Fibroblast of the aortic adventitia (primary cell): ENCODE data around the gene ITIH6. TPM values are rescaled to one million over a fixed set of nuclear protein-coding genes. Genes with fewer than 3 reads are reported as not detected.
"Not testable (repeated sequence)": the region's sequence is repeated elsewhere in the genome, so short reads cannot be mapped to it uniquely, and the experiment has no call there.

Source experiments
- DNase-seq: peaks from one replicate; pipeline ENCODE4 v3.0.0-alpha.2; 2010; ENCODE audit warnings: low read depth
- H3K4me3 ChIP-seq: 2 replicates; pipeline ENCODE4 v1.5.1; 2011; ENCODE audit warnings: low read depth, mild to moderate bottlenecking, control low read depth, low read length, moderate library complexity
- total RNA-seq: library from RNA; depleted of rRNA; stranded (reverse); fragments of >200 nt; gene quantifications from 2 replicates; pipeline ENCODE4 v1.2.3, GENCODE V29; 2012; ENCODE audit warnings: low replicate concordance
- TF ChIP-seq, protein P1 (sequence below): IDR thresholded peaks from 2 replicates; pipeline ENCODE4 v1.5.1; 2011; ENCODE audit warnings: mild to moderate bottlenecking, low read length, control low read depth, inconsistent platforms; ENCODE audit not compliant: insufficient read depth

ITIH6 gene
- total RNA-seq, 1 donor: not detected

- TF ChIP-seq, protein P1, sequence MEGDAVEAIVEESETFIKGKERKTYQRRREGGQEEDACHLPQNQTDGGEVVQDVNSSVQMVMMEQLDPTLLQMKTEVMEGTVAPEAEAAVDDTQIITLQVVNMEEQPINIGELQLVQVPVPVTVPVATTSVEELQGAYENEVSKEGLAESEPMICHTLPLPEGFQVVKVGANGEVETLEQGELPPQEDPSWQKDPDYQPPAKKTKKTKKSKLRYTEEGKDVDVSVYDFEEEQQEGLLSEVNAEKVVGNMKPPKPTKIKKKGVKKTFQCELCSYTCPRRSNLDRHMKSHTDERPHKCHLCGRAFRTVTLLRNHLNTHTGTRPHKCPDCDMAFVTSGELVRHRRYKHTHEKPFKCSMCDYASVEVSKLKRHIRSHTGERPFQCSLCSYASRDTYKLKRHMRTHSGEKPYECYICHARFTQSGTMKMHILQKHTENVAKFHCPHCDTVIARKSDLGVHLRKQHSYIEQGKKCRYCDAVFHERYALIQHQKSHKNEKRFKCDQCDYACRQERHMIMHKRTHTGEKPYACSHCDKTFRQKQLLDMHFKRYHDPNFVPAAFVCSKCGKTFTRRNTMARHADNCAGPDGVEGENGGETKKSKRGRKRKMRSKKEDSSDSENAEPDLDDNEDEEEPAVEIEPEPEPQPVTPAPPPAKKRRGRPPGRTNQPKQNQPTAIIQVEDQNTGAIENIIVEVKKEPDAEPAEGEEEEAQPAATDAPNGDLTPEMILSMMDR: peak; percentile 28
- peak; percentile 13 for DNase-seq
- H3K4me3 ChIP-seq: no peak overlapping the region
Observed at GRCh38 chrX:54785901-54786300, 12.2 kb downstream of the ITIH6 start.

DNA sequence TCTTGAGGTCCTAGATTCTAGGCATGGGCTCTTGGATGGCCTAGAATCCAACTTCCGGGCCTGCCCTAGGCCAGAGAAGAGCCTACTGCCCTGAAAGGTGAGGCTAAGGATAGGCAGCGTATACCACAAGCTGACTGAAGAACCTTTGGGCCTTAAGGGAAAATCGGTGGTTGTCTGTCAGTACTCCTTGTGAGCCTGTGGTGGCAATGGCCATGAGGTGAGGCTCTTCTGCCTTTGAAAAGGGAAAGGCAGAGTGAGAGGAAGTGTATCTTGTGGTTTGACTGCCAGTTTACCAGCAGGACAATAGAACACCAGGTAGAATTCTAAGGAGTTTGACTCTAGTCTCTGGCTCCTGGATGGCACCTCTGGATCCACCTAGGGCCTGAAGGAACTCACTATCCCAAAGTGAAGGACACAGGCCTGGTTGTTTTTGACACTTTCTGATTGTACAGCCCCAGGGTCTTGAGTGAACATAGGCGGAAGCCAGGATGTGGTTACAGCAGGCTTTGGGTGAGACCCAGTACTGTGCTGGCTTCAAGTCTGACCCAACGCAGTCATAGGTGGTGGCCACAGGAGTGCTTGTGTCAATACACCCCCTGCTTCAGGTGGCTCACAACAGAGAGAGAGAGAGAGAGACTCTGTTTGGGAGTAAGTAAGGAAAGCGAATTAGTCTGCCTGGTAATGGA, 20.9 kb downstream of the ITIH6 start:
- DNase-seq: no peak
- TF ChIP-seq, protein P1: no peak
- H3K4me3 ChIP-seq: no peak overlapping the region

DNA sequence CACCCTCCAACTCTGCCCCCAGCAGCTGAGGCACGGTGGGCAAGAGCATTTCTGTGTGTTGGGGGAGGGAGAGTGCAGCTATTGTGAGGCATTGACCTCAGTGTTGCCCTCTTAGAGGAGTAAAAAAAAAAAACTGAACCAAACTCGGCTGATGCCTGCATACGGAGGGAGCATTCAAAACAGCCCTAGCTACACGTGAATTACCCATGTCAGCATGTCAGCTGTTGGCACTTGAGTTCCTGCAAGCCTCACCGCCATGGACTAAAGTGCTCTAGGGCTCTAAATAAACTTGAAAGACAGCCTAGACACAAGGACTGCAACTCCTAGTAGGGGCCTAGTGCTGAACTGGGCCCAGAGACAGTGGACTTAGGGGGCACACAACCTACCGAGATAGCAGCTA, 22.0 kb downstream of the ITIH6 start:
- no peak for DNase-seq
- TF ChIP-seq, protein P1: no peak
- no peak overlapping the region for H3K4me3 ChIP-seq

DNA sequence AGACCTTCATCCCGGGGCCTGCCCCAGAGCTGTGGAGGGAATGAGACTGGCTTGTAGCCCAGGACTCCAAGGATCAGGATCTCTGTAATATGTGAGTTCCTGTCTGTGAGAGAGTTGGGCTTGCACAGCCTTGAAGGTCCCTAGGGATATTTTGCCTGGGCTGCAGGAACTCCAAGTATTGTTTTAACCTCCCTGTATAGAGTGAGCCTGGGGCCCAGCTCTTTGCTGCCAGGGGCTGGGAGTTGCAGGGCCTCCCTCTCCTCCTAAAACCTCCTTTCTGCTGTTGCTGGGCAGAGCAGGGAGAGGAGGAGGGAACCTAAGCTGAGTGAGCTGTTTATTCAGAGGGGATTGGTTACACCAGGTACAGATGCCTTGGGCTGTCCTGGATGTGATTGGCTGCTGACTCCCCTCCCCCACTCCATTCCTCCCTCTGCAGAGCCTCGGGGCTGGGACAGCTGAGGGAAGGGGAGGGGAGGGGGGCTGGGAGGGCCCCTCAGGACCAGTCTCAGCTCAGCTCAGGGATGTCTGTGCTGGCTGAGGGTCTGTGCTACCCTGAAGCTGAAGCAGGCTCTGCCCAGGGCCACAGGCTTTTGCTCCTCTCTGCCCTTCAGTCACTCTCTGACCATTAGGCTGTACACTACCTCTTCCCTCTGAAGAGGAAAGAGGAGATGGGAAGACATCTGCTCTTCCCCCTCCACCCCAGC, 23.5 kb downstream of the ITIH6 start:
- not testable (repeated sequence) for H3K4me3 ChIP-seq
- DNase-seq: peak; percentile 86

- TF ChIP-seq, protein P1: no peak
- no peak for DNase-seq
- H3K4me3 ChIP-seq: no peak overlapping the region
Observed at GRCh38 chrX:54758114-54759055, 39.7 kb downstream of the ITIH6 start.

DNA sequence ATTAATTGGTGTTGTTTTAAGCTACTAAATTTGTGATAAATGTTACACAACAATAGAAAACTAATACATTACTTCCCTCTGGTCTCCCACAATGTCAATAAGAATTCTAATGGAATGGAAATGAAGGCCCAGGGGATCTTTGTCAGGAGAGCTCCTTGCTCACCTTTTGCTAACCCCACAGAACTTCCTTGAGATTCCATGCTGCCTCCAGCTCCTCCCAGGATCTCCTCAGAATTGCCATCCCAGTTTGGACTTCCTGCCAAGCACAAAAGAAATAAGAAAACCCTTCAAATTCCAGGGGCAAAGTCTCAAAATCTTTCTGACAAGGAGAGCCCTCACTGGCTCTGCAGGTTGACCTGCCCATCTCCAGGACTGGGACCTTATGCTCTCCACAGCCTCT, 43.2 kb downstream of the ITIH6 start:
- no peak for DNase-seq
- TF ChIP-seq, protein P1: no peak
- H3K4me3 ChIP-seq: no peak overlapping the region

- TF ChIP-seq, protein P1: no peak
- H3K4me3 ChIP-seq: no peak overlapping the region
- no peak for DNase-seq
Observed at GRCh38 chrX:54748626-54749025, 49.4 kb downstream of the ITIH6 start.
